ENCODE results near the gene WFDC2. TPM values are rescaled to one million over a fixed set of nuclear protein-coding genes. Genes with fewer than 3 reads are reported as not detected.

The WFDC2 gene
- total and polyA plus RNA-seq, 2 experiments from 2014 or later, result 12.6 to 99.1 TPM

- H3K9me3 ChIP-seq (ENCODE audit: low read depth), result no peaks in the 10 kb centered on the region
- no peaks in the 10 kb centered on the region for H4K20me1 ChIP-seq (ENCODE audit: insufficient read depth, poor library complexity, severe bottlenecking)
- H3K79me2 ChIP-seq, result no peaks in the 10 kb centered on the region
- no peaks in the 10 kb centered on the region for H3K36me3 ChIP-seq (replicated peaks; ENCODE audit: insufficient read depth, low read depth)
- H3K27ac ChIP-seq, result no peak overlapping the region
- no peak for DNase-seq (ENCODE audit: low spot score)
- no peaks in the 10 kb centered on the region for H3K9me2 ChIP-seq (replicated peaks; ENCODE audit: insufficient read depth)
- WGBS (ENCODE audit: low lambda C conversion rate, missing lambda C conversion rate), result 81% methylated on average over 3 of the region's 3 CpGs
- H3K27me3 ChIP-seq, result peaks cover 4% of the 10 kb centered on the region
- TF ChIP-seq CTCF (IDR thresholded peaks at IDR 0.05; ENCODE audit: poor library complexity) (no peak), EZH2 (IDR thresholded peaks at IDR 0.05; ENCODE audit: borderline replicate concordance) (no peak), EZH2phosphoT487 (IDR thresholded peaks at IDR 0.05; ENCODE audit: low read depth, severe bottlenecking, unreplicated experiment) (no peak)
- H3K4me1 ChIP-seq (ENCODE audit: insufficient read depth), result no peaks in the 10 kb centered on the region
- no peak overlapping the region for H3K4me3 ChIP-seq
- no peak overlapping the region for H3K4me2 ChIP-seq
- H2AFZ ChIP-seq, result no peak overlapping the region
Observed at GRCh38 chr20:45497971-45498494, 28.5 kb downstream of the WFDC2 start.

- WGBS (ENCODE audit: low lambda C conversion rate, missing lambda C conversion rate), result 85% methylated on average over 6 of the region's 6 CpGs
- no peak for DNase-seq (ENCODE audit: low spot score)
Observed at GRCh38 chr20:45500022-45500421, 30.5 kb downstream of the WFDC2 start.

GRCh38 chr20:45501600-45501999 is 32.0 kb downstream of the WFDC2 start:
- Histone ChIP-seq H3K9me3 (ENCODE audit: low read depth) (no peaks in the 10 kb centered on the region), H3K9me2 (replicated peaks; ENCODE audit: insufficient read depth) (no peaks in the 10 kb centered on the region), H3K36me3 (replicated peaks; ENCODE audit: insufficient read depth, low read depth) (no peaks in the 10 kb centered on the region), H3K27me3 (no peaks in the 10 kb centered on the region), H3K4me3 (no peak overlapping the region), H4K20me1 (ENCODE audit: insufficient read depth, poor library complexity, severe bottlenecking) (no peaks in the 10 kb centered on the region), H3K4me1 (ENCODE audit: insufficient read depth) (no peaks in the 10 kb centered on the region), H2AFZ (no peak overlapping the region), H3K79me2 (no peaks in the 10 kb centered on the region), H3K4me2 (no peak overlapping the region), H3K27ac (no peak overlapping the region)
- WGBS (ENCODE audit: low lambda C conversion rate, missing lambda C conversion rate), result 57% methylated on average over 1 of the region's 1 CpG
- no peak for DNase-seq (ENCODE audit: low spot score)
- TF ChIP-seq EZH2phosphoT487 (IDR thresholded peaks at IDR 0.05; ENCODE audit: low read depth, severe bottlenecking, unreplicated experiment) (no peak), CTCF (IDR thresholded peaks at IDR 0.05; ENCODE audit: poor library complexity) (no peak), EZH2 (IDR thresholded peaks at IDR 0.05; ENCODE audit: borderline replicate concordance) (no peak)

More at GRCh38 chr20:45500022-45500421, 30.5 kb downstream of the WFDC2 start:
- no peaks in the 10 kb centered on the region for H3K9me2 ChIP-seq (replicated peaks; ENCODE audit: insufficient read depth)
- peaks cover 4% of the 10 kb centered on the region for H3K27me3 ChIP-seq
- H3K27ac ChIP-seq, result no peak overlapping the region
- H2AFZ ChIP-seq, result no peak overlapping the region
- H3K79me2 ChIP-seq, result no peaks in the 10 kb centered on the region
- TF ChIP-seq EZH2 (IDR thresholded peaks at IDR 0.05; ENCODE audit: borderline replicate concordance) (no peak), CTCF (IDR thresholded peaks at IDR 0.05; ENCODE audit: poor library complexity) (no peak), EZH2phosphoT487 (IDR thresholded peaks at IDR 0.05; ENCODE audit: low read depth, severe bottlenecking, unreplicated experiment) (no peak)
- no peak overlapping the region for H3K4me2 ChIP-seq
- H3K9me3 ChIP-seq (ENCODE audit: low read depth), result no peaks in the 10 kb centered on the region
- H3K4me1 ChIP-seq (ENCODE audit: insufficient read depth), result no peaks in the 10 kb centered on the region
- no peaks in the 10 kb centered on the region for H4K20me1 ChIP-seq (ENCODE audit: insufficient read depth, poor library complexity, severe bottlenecking)
- H3K4me3 ChIP-seq, result no peak overlapping the region
- no peaks in the 10 kb centered on the region for H3K36me3 ChIP-seq (replicated peaks; ENCODE audit: insufficient read depth, low read depth)

Data from hepatocyte (in vitro differentiated cells).